Hepatocyte (in vitro differentiated cells): ENCODE data around the gene CHST8. TPM values are rescaled to one million over a fixed set of nuclear protein-coding genes. Genes with fewer than 3 reads are reported as not detected.

Source experiments
- DNase-seq: peaks from one replicate; pipeline ENCODE4 v3.0.0-alpha.2; 2016; ENCODE audit warnings: low spot score
- H2AFZ ChIP-seq: fragments of 200-600 bp; sonication (generic); 2 replicates; pipeline ENCODE4 v1.6.0; 2016; ENCODE audit warnings: antibody characterized with exemption, mild to moderate bottlenecking
- H3K27ac ChIP-seq: fragments of 200-600 bp; sonication (generic); 2 replicates; pipeline ENCODE4 v1.5.1; 2016; ENCODE audit warnings: mild to moderate bottlenecking
- H3K27me3 ChIP-seq: fragments of 200-600 bp; sonication (generic); 2 replicates; pipeline ENCODE4 v1.6.1; 2016
- H3K36me3 ChIP-seq: fragments of 200-600 bp; sonication (generic); replicated peaks from 2 replicates; pipeline ENCODE4 v1.5.1; 2016; ENCODE audit warnings: low read depth; ENCODE audit not compliant: insufficient read depth
- H3K4me1 ChIP-seq: fragments of 200-600 bp; sonication (generic); 2 replicates; pipeline ENCODE4 v1.5.1; 2016; ENCODE audit warnings: mild to moderate bottlenecking, moderate library complexity; ENCODE audit not compliant: insufficient read depth
- H3K4me2 ChIP-seq: fragments of 200-600 bp; sonication (generic); 2 replicates; pipeline ENCODE4 v1.6.0; 2016
- H3K4me3 ChIP-seq: fragments of 200-600 bp; sonication (generic); 2 replicates; pipeline ENCODE4 v1.5.1; 2016; ENCODE audit warnings: mild to moderate bottlenecking
- H3K79me2 ChIP-seq: fragments of 200-600 bp; sonication (generic); 2 replicates; pipeline ENCODE4 v1.6.0; 2017; ENCODE audit warnings: mild to moderate bottlenecking
- H3K9me2 ChIP-seq: fragments of 200-600 bp; sonication (generic); replicated peaks from 2 replicates; pipeline ENCODE4 v1.6.0; 2017; ENCODE audit warnings: mild to moderate bottlenecking; ENCODE audit not compliant: insufficient read depth
- H3K9me3 ChIP-seq: fragments of 200-600 bp; sonication (generic); 2 replicates; pipeline ENCODE4 v1.5.1; 2016; ENCODE audit warnings: low read depth, mild to moderate bottlenecking
- H4K20me1 ChIP-seq: fragments of 200-600 bp; sonication (generic); 2 replicates; pipeline ENCODE4 v1.6.0; 2016; ENCODE audit warnings: mild to moderate bottlenecking; ENCODE audit not compliant: insufficient read depth, poor library complexity, severe bottlenecking
- EZH2 ChIP-seq: fragments of 200-600 bp; sonication (generic); IDR thresholded peaks from 2 replicates; pipeline ENCODE4 v1.6.1; 2016; ENCODE audit warnings: antibody characterized with exemption, mild to moderate bottlenecking, borderline replicate concordance
- EZH2phosphoT487 ChIP-seq: fragments of 200-600 bp; sonication (generic); IDR thresholded peaks from one replicate; pipeline ENCODE4 v1.6.1; 2018; ENCODE audit warnings: antibody characterized with exemption, mild to moderate bottlenecking, low read depth, moderate library complexity; ENCODE audit not compliant: unreplicated experiment, severe bottlenecking
- WGBS: methylation state at CpG from one replicate; pipeline ENCODE4 v1.1.6; 2016; ENCODE audit warnings: low lambda C conversion rate; ENCODE audit errors: missing lambda C conversion rate; 5-methylcytosine and 5-hydroxymethylcytosine counted together
- polyA plus RNA-seq: library from polyadenylated mRNA; unstranded; fragments of >200 nt; fragmentation: Nextera tagmentation; extraction: Ambion mirVana; gene quantifications from 2 replicates; pipeline ENCODE4 v1.2.1, GENCODE V29; 2016
- total RNA-seq: library from RNA; depleted of rRNA; stranded (reverse); fragments of >200 nt; gene quantifications from 2 replicates; pipeline ENCODE4 v1.2.3, GENCODE V29; 2014
- TF ChIP-seq, protein P1 (sequence below): fragments of 200-600 bp; sonication (generic); IDR thresholded peaks from 2 replicates; pipeline ENCODE4 v1.5.1; 2016; ENCODE audit warnings: antibody characterized with exemption, mild to moderate bottlenecking; ENCODE audit not compliant: poor library complexity

The CHST8 gene
- total and polyA plus RNA-seq, 2 experiments from 2014 or later, result 0.07 to 0.89 TPM

DNA sequence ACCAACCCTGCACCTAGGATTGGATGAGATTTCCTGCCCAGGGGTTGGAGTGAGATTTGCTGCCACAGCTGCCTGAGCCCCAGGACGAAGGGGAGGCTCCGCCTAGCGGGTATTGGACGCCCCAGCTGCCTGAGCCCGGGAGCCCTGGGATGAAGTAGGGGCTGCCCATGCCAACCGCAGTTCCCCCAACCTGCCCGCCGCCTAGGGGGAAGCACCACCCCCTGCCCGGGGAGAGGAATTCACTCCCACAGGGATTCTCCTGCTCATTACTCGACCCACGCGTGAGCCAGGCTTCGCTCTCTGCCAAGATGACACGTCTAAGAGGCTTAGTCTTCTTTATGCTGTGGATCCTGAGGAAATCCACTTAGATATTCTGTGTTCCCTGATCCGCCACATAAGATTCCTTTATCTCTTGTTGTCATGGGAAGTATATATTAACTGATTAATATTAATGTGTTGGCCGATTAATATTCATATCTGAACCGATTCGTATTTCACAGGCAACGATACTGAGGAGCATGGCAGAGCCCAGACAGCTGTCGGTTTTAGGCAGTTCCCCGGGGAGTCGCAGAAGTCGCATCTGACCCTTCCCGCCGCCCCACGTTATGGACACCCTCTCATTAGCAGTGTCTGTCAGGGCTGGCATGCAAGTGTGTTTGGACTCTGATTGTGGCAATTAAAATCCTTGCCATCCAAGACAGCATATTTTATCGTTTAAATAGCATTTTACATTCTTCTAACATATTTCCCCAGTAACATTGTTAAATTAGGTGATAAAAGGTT lies 130.5 kb downstream of the CHST8 start:
- TF ChIP-seq EZH2phosphoT487 (no peak), EZH2 (no peak)
- TF ChIP-seq, protein P1, sequence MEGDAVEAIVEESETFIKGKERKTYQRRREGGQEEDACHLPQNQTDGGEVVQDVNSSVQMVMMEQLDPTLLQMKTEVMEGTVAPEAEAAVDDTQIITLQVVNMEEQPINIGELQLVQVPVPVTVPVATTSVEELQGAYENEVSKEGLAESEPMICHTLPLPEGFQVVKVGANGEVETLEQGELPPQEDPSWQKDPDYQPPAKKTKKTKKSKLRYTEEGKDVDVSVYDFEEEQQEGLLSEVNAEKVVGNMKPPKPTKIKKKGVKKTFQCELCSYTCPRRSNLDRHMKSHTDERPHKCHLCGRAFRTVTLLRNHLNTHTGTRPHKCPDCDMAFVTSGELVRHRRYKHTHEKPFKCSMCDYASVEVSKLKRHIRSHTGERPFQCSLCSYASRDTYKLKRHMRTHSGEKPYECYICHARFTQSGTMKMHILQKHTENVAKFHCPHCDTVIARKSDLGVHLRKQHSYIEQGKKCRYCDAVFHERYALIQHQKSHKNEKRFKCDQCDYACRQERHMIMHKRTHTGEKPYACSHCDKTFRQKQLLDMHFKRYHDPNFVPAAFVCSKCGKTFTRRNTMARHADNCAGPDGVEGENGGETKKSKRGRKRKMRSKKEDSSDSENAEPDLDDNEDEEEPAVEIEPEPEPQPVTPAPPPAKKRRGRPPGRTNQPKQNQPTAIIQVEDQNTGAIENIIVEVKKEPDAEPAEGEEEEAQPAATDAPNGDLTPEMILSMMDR, result no peak
- H3K9me2 ChIP-seq, result no peaks in the 10 kb centered on the region
- H4K20me1 ChIP-seq, result no peaks in the 10 kb centered on the region
- no peak for DNase-seq
- no peaks in the 10 kb centered on the region for H3K79me2 ChIP-seq
- H3K27ac ChIP-seq, result no peak overlapping the region
- H3K4me1 ChIP-seq, result no peaks in the 10 kb centered on the region
- 77% methylated on average over 27 of the region's 27 CpGs for WGBS
- H3K4me2 ChIP-seq, result no peak overlapping the region
- H3K4me3 ChIP-seq, result no peak overlapping the region
- no peaks in the 10 kb centered on the region for H3K9me3 ChIP-seq
- no peaks in the 10 kb centered on the region for H3K36me3 ChIP-seq
- no peaks in the 10 kb centered on the region for H3K27me3 ChIP-seq
- no peak overlapping the region for H2AFZ ChIP-seq

DNA sequence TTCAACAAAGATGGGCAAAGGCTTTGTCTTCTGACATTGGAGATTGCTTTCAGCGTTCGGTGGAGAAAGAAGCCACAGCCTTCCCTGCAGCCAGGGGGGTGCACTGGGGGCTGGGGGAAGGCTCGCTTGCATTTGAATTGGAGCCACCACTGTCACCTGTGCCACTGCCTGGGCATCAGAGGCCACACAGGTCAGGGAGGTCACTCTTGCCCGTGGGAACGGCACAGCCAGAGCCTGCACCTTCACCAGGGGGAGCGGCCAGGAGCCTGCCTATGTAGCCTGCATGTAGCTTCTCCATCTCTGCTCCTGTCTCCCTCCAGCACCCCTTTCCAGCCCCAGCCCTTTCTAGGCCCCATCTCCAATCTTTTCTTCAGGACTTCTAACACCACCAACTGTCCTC lies 131.2 kb downstream of the CHST8 start:
- Histone ChIP-seq H3K4me1 (no peaks in the 10 kb centered on the region), H3K9me3 (no peaks in the 10 kb centered on the region), H3K36me3 (no peaks in the 10 kb centered on the region), H3K9me2 (no peaks in the 10 kb centered on the region), H3K27ac (no peak overlapping the region), H3K27me3 (no peaks in the 10 kb centered on the region), H3K4me2 (no peak overlapping the region), H4K20me1 (no peaks in the 10 kb centered on the region), H2AFZ (no peak overlapping the region), H3K4me3 (no peak overlapping the region), H3K79me2 (no peaks in the 10 kb centered on the region)
- TF ChIP-seq EZH2phosphoT487 (no peak), EZH2 (no peak)
- TF ChIP-seq, protein P1, result no peak
- 86% methylated on average over 6 of the region's 6 CpGs for WGBS
- DNase-seq, result no peak

DNA sequence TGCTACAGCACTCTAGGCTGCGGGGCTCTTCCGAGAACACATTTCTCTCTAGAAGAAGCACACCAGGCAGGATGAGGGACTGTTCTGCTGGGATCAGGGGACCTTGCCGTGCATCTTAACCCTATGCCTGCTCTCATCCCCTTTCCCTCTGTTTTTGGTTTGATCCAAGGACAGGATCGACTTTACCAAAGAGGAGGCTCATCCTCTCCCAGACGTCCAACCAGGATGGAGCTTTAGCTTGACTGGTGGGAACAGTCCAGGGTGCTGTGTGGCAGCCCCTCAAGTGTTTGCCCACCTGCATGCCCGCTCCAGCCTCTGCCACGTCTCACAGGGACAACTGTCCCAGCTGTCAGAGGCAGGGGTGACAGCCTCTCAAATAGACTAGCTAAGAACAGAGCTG lies 132.6 kb downstream of the CHST8 start:
- 66% methylated on average over 7 of the region's 7 CpGs for WGBS

More for the DNA sequence above, 132.6 kb downstream of the CHST8 start:
- H3K4me2 ChIP-seq, result no peak overlapping the region
- H2AFZ ChIP-seq, result no peak overlapping the region
- no peak overlapping the region for H3K4me3 ChIP-seq
- H3K9me2 ChIP-seq, result no peaks in the 10 kb centered on the region
- H3K9me3 ChIP-seq, result no peaks in the 10 kb centered on the region
- TF ChIP-seq EZH2phosphoT487, result no peak
- TF ChIP-seq, protein P1, result no peak
- TF ChIP-seq EZH2, result no peak
- no peak overlapping the region for H3K27ac ChIP-seq
- no peaks in the 10 kb centered on the region for H3K36me3 ChIP-seq
- no peaks in the 10 kb centered on the region for H3K27me3 ChIP-seq
- no peak for DNase-seq
- H4K20me1 ChIP-seq, result no peaks in the 10 kb centered on the region
- H3K4me1 ChIP-seq, result no peaks in the 10 kb centered on the region
- no peaks in the 10 kb centered on the region for H3K79me2 ChIP-seq
